Gastroesophageal sphincter (tissue), 3 donors: ENCODE data around the gene DUSP16.

Source experiments
- CTCF ChIP-seq, 4 experiments: fragments of 200-600 bp in 2 of 4; fragments of 450-650 bp in 2 of 4; sonication (generic) in 1 of 4; IDR thresholded peaks; one replicate each; pipeline ENCODE4 v1.5.1; 2017 to 2019; ENCODE audit warnings: antibody characterized with exemption in 4 of 4, mild to moderate bottlenecking in 2 of 4, moderate library complexity in 2 of 4
- EP300 ChIP-seq: sonication (generic); formaldehyde crosslinking; IDR thresholded peaks from one replicate; pipeline ENCODE4 v1.6.1; 2017; ENCODE audit warnings: antibody characterized with exemption, mild to moderate bottlenecking
- POLR2A ChIP-seq, 2 donors: fragments of 450-650 bp; IDR thresholded peaks; one replicate each; pipeline ENCODE4 v1.6.1; 2017; ENCODE audit warnings: antibody characterized with exemption in 2 of 2, mild to moderate bottlenecking in 2 of 2, moderate library complexity in 1 of 2

- no peak for TF ChIP-seq CTCF (IDR thresholded peaks at IDR 0.05)
- no peak for TF ChIP-seq EP300
- no peak for TF ChIP-seq POLR2A (IDR thresholded peaks at IDR 0.05)
Measured at GRCh38 chr12:12583510-12584178, 21.0 kb upstream of the DUSP16 start.
